Right lobe of liver (tissue), 4 donors: ENCODE data around the gene C5orf46.

ENCODE experiments used
- POLR2A ChIP-seq: fragments of 450-650 bp; IDR thresholded peaks from one replicate; pipeline ENCODE4 v1.6.1; 2017; ENCODE audit warnings: antibody characterized with exemption, mild to moderate bottlenecking
- TF ChIP-seq, protein P1 (sequence below), 4 donors: fragments of 200-600 bp in 3 of 4; fragments of 450-650 bp in 1 of 4; IDR thresholded peaks; one replicate each; pipeline versions ENCODE4 v1.5.1 to v1.8.0; 2016 to 2022; ENCODE audit warnings: antibody characterized with exemption in 4 of 4, mild to moderate bottlenecking in 2 of 4
- donor health status: DM: no; HTN: no; CAD: no.
- donor health status: DM: no; HTN: no; CAD: no.
- donor health status: DM: no; HTN: yes; CAD: no.

DNA sequence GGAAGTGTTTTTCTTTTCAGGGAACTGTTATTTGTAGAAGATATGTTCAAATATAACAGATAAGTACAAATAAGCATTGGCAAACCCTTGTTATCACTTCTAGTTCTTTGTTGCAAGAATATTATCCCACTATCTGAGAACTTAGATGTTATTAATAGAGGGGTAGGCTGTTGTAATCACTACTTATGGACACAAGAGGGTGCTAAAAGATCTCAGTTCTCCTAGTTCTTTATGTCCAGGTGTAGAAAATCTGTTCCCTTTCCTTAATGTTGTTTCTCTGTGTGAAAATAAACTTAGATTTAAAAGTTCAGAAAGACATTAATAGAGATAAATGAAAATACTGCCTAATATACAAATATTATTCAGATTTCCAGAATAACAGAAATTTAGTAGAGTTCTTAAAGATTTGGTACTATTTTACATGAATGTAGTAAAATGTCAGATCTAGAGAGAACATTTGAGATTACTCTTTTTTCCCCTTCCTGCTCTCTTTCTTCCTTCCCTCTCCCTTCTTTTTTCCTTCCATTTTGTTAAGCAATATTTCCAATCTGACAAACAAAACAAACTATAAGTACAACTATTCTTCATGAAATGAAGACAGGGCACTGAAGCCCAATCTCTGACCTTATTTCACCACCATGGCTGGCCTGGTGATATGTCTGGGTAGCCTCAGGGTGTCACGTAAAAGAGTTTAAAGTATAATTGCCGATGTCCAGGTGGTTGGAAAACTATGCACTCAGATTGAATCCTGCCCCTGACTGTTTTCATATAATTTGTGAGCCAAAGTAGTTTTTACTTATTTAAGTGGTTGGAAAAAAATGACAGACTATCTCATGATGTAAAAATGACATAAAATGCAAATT is 43.6 kb upstream of the C5orf46 start:
- TF ChIP-seq POLR2A, result no peak
- TF ChIP-seq, protein P1, sequence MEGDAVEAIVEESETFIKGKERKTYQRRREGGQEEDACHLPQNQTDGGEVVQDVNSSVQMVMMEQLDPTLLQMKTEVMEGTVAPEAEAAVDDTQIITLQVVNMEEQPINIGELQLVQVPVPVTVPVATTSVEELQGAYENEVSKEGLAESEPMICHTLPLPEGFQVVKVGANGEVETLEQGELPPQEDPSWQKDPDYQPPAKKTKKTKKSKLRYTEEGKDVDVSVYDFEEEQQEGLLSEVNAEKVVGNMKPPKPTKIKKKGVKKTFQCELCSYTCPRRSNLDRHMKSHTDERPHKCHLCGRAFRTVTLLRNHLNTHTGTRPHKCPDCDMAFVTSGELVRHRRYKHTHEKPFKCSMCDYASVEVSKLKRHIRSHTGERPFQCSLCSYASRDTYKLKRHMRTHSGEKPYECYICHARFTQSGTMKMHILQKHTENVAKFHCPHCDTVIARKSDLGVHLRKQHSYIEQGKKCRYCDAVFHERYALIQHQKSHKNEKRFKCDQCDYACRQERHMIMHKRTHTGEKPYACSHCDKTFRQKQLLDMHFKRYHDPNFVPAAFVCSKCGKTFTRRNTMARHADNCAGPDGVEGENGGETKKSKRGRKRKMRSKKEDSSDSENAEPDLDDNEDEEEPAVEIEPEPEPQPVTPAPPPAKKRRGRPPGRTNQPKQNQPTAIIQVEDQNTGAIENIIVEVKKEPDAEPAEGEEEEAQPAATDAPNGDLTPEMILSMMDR (IDR thresholded peaks at IDR 0.05), result peak; percentile 70 to 80 (median 74)
